Suprapubic skin (tissue), 4 donors: ENCODE measurements around the gene LDAH. TPM values are rescaled to one million over a fixed set of nuclear protein-coding genes. Genes with fewer than 3 reads are reported as not detected.
A peak's percentile ranks its signal among the peaks of the same experiment; 100 is the strongest.

ENCODE experiments used
- DNase-seq, 2 donors: peaks; one replicate each; pipeline ENCODE4 v3.0.0-alpha.2; 2019; ENCODE audit warnings: low spot score in 2 of 2
- H3K27ac ChIP-seq: fragments of 200-600 bp; sonication (generic); one replicate; pipeline ENCODE4 v1.5.1; 2019
- H3K27me3 ChIP-seq: fragments of 200-600 bp; sonication (generic); one replicate; pipeline ENCODE4 v1.5.1; 2019
- H3K36me3 ChIP-seq: fragments of 200-600 bp; sonication (generic); one replicate; pipeline ENCODE4 v1.5.1; 2019
- H3K4me1 ChIP-seq: fragments of 200-600 bp; sonication (generic); one replicate; pipeline ENCODE4 v1.5.1; 2019
- H3K4me3 ChIP-seq: fragments of 200-600 bp; sonication (generic); one replicate; pipeline ENCODE4 v1.5.1; 2019; ENCODE audit warnings: mild to moderate bottlenecking
- H3K9me3 ChIP-seq: fragments of 200-600 bp; sonication (generic); one replicate; pipeline ENCODE4 v1.5.1; 2019
- EP300 ChIP-seq: sonication (generic); formaldehyde crosslinking; IDR thresholded peaks from one replicate; pipeline ENCODE4 v1.6.1; 2017; ENCODE audit warnings: antibody characterized with exemption
- POLR2A ChIP-seq, 2 donors: fragments of 450-650 bp; IDR thresholded peaks; one replicate each; pipeline ENCODE4 v1.6.1; 2017; ENCODE audit warnings: antibody characterized with exemption in 2 of 2, mild to moderate bottlenecking in 2 of 2, moderate library complexity in 2 of 2
- POLR2AphosphoS5 ChIP-seq, 3 donors: sonication (generic); formaldehyde crosslinking; IDR thresholded peaks; one replicate each; pipeline ENCODE4 v1.6.1; 2017; ENCODE audit warnings: antibody characterized with exemption in 3 of 3
- WGBS: methylation state at CpG from one replicate; pipeline ENCODE4 v1.1.5; 2018; 5-methylcytosine and 5-hydroxymethylcytosine counted together
- total RNA-seq, 4 donors: library from RNA; depleted of rRNA; stranded (reverse); fragments of >200 nt; gene quantifications; one replicate each; pipeline ENCODE4 v1.1.0, GENCODE V29; 2016
- TF ChIP-seq, protein P1 (sequence below), 2 donors: fragments of 200-600 bp in 1 of 2; fragments of 450-650 bp in 1 of 2; sonication (generic) in 1 of 2; IDR thresholded peaks; one replicate each; pipeline ENCODE4 v1.5.1; 2016 to 2019; ENCODE audit warnings: antibody characterized with exemption in 2 of 2, mild to moderate bottlenecking in 1 of 2, moderate library complexity in 1 of 2

LDAH gene
- total RNA-seq, 4 donors from 2014 or later = 9.0 to 15.5 (median 10.4) TPM

DNA sequence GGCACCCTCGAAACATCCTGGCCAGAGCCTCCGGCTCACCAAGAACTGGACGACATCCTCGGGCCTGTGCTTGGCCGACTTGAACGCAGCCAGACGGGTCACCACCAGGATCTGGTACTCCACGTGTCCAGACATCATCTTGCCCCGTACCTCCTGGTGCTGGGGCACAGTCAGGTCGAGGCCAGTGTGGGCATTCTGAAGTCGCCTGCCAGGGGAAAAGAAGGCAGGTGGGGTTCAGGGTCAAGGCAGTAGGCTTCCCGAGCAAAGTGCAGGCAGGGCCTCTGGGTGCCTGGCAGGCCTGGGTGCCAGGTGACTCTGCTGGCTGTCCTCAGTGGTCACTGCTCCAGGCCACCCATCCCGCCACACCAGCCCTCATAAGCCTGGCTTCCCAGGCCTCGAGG, 177.6 kb downstream of the LDAH start:
- DNase-seq = no peak
- Histone ChIP-seq H3K4me3 (no peak overlapping the region), H3K9me3 (no peaks in the 10 kb centered on the region), H3K4me1 (peaks cover 47% of the 10 kb centered on the region), H3K27me3 (no peaks in the 10 kb centered on the region), H3K36me3 (peaks cover 44% of the 10 kb centered on the region), H3K27ac (no peak overlapping the region)
- WGBS = 100% methylated on average over 2 of the region's 14 CpGs
- TF ChIP-seq POLR2A (IDR thresholded peaks at IDR 0.05) (no peak), POLR2AphosphoS5 (IDR thresholded peaks at IDR 0.05) (no peak), EP300 (no peak)
- TF ChIP-seq, protein P1, sequence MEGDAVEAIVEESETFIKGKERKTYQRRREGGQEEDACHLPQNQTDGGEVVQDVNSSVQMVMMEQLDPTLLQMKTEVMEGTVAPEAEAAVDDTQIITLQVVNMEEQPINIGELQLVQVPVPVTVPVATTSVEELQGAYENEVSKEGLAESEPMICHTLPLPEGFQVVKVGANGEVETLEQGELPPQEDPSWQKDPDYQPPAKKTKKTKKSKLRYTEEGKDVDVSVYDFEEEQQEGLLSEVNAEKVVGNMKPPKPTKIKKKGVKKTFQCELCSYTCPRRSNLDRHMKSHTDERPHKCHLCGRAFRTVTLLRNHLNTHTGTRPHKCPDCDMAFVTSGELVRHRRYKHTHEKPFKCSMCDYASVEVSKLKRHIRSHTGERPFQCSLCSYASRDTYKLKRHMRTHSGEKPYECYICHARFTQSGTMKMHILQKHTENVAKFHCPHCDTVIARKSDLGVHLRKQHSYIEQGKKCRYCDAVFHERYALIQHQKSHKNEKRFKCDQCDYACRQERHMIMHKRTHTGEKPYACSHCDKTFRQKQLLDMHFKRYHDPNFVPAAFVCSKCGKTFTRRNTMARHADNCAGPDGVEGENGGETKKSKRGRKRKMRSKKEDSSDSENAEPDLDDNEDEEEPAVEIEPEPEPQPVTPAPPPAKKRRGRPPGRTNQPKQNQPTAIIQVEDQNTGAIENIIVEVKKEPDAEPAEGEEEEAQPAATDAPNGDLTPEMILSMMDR (IDR thresholded peaks at IDR 0.05) = no peak

DNA sequence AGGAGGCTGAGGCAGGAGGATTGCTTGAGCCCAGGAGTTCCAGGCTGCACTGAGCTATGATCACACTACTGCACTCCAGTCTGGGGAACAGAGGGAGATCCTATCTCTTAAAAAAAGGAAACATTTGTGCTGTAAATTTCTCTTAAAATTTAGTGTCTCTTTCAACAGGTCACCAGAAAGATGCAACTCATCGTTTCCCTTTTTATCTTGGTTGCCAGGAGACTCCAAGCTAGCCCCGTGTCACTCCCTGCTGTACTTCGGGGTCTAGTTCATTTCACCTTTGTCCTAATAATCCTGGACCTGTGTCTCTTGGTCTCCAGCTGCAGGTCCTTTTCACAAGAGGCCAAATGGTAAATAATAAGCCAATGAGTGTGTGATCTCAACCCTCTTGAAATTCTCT, 179.1 kb downstream of the LDAH start:
- Histone ChIP-seq H3K27me3 (no peaks in the 10 kb centered on the region), H3K4me1 (peaks cover 33% of the 10 kb centered on the region), H3K36me3 (peaks cover 57% of the 10 kb centered on the region), H3K9me3 (no peaks in the 10 kb centered on the region), H3K27ac (no peak overlapping the region), H3K4me3 (no peak overlapping the region)
- TF ChIP-seq POLR2AphosphoS5 (IDR thresholded peaks at IDR 0.05) = no peak
- TF ChIP-seq POLR2A (IDR thresholded peaks at IDR 0.05) = no peak
- TF ChIP-seq EP300 = no peak
- TF ChIP-seq, protein P1 (IDR thresholded peaks at IDR 0.05) = no peak
- DNase-seq = no peak
- WGBS = 75% methylated on average over 3 of the region's 3 CpGs

DNA sequence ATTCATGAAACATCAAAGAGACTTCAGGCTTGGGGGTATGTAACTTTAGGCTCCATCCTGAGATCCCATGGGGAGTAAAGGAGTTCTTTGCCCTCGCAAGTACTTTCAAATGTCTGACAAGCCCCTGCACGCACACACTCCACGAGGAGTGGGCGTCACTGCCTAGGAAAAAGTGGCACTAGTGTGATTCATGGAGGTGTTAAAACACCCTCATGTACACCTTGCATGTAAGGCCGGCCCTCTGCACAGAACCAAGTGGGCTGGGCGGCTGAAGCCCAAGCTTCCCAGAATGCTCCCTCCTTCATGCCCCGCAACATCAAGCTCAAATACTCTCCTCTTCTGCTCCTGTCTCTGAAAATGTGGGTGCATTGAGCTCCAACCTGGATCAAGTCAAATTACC, 179.8 kb downstream of the LDAH start:
- TF ChIP-seq POLR2AphosphoS5 (IDR thresholded peaks at IDR 0.05) = no peak
- no peak for TF ChIP-seq EP300
- TF ChIP-seq POLR2A (IDR thresholded peaks at IDR 0.05) = no peak
- TF ChIP-seq, protein P1 (IDR thresholded peaks at IDR 0.05) = no peak
- DNase-seq = no peak
- Histone ChIP-seq H3K36me3 (peaks cover 65% of the 10 kb centered on the region), H3K27ac (no peak overlapping the region), H3K27me3 (no peaks in the 10 kb centered on the region), H3K9me3 (no peaks in the 10 kb centered on the region), H3K4me1 (peaks cover 25% of the 10 kb centered on the region), H3K4me3 (no peak overlapping the region)
- WGBS = 88% methylated on average over 7 of the region's 7 CpGs

DNA sequence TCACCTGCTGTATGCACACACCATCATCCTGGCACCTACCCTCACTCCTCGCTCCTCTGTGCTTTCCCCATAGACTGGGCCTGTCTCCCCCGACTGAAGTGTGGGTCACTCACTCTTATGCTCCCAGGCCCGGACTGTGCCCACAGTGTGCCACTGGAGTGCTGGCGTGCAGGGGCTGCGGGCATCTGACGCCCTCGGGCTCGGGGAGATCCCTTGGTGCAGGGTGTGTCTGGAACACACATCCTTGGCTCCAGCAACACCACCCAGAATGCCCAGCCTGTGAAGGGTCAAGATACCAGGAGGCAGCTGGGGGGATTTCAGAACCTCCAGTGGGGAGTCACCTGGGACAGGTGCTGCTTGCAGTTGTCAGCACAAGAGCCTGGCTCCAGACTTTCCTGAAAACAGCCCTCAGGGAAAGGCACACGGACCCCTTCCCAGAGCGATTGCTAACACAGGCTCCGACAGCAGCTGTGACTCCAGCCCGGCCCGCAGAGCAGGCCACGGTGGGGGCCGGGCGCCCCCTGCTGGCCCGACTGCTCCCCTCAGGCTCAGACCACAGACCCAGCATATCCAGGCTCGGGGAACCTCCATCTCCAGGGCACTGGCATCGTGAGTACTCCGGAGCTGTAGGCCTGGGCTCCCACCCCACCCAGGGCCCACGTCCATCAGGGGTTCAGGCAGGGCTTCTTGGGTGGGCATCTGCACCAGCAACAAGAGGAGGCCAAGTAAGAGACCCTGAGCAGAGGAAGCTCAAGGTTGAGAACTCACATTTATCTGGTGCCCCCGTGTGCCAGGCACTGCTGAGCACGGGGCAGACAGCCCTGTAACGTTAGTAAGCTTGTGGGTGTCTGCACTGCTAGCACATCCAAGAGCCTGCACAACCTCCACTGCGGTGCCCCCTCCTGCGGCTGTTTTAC, 180.6 kb downstream of the LDAH start:
- WGBS = 62% methylated on average over 13 of the region's 26 CpGs
- Histone ChIP-seq H3K9me3 (no peaks in the 10 kb centered on the region), H3K27me3 (no peaks in the 10 kb centered on the region), H3K36me3 (peaks cover 73% of the 10 kb centered on the region), H3K27ac (peak overlapping the region; percentile 47), H3K4me1 (peaks cover 22% of the 10 kb centered on the region), H3K4me3 (no peak overlapping the region)
- no peak for TF ChIP-seq POLR2A (IDR thresholded peaks at IDR 0.05)
- TF ChIP-seq, protein P1 (IDR thresholded peaks at IDR 0.05) = peak; percentile 95 to 96
- no peak for TF ChIP-seq EP300
- no peak for DNase-seq

DNA sequence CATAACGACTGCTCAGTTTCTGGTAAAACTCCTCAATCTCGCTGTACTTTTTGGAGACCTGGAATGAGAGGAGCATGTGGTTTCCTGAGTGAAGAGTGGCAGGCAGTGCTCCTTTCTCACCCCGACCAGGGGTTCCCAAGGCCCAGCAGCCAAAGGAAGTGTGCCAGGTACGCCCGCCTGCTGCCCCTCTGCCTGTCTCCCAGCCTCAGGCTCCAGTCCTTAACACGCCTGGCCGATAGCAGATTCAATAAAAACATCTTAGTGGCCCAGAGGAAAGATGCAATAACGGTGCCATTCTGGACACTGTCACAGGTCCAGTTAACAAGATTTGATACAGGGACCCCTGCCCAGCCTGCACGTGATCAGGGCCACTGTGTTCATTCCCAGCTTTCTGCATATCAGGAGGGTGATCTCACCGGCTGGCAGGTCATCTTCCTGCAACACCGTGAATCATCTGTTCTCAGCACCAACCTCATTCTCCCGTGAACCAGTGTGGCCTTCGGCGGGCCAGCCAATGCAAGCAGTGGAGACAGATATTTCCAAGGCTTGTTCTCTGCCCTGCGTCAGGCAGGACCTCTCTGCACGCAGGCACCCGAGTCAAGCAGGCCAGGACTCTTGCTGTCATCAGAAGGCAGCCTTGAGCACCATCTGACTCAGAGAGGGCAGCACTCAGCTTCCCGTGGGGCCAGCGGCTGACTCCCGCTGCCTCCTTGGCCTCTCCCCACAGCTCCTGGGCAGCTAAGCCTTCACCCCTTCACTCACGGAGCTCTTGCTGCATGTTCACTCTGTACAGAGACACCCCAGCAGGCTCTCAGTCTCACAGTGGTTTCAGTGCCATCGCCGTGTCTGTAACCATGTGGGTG, 181.5 kb downstream of the LDAH start:
- no peak for DNase-seq
- no peak overlapping the region for H3K4me3 ChIP-seq
- peak in 1 of 3 donors; percentile 13 for TF ChIP-seq POLR2AphosphoS5 (IDR thresholded peaks at IDR 0.05)
- TF ChIP-seq, protein P1 (IDR thresholded peaks at IDR 0.05) = no peak
- peak; percentile 93 for TF ChIP-seq EP300
- H3K4me1 ChIP-seq = peaks cover 22% of the 10 kb centered on the region
- H3K36me3 ChIP-seq = peaks cover 75% of the 10 kb centered on the region
- 86% methylated on average over 20 of the region's 23 CpGs for WGBS
- H3K27ac ChIP-seq = peak overlapping the region; percentile 47
- H3K27me3 ChIP-seq = no peaks in the 10 kb centered on the region
- no peaks in the 10 kb centered on the region for H3K9me3 ChIP-seq
